Gastroesophageal sphincter (tissue), 4 donors: ENCODE results near the gene LPP. TPM values are rescaled to one million over a fixed set of nuclear protein-coding genes. Genes with fewer than 3 reads are reported as not detected.
A peak's percentile ranks its signal among the peaks of the same experiment; 100 is the strongest.

Source experiments
- ATAC-seq: fragments of 150-250 bp; one replicate; pipeline ENCODE4 v1.9.1; 2016; ENCODE audit warnings: mild to moderate bottlenecking, moderate library complexity
- H3K27ac ChIP-seq, 4 donors: fragments of 200-600 bp; sonication (generic) in 3 of 4; 1 replicate in 3 of 4; 2 replicates in 1 of 4; pipeline ENCODE4 v1.5.1; 2016 to 2019
- H3K27me3 ChIP-seq: fragments of 200-600 bp; sonication (generic); one replicate; pipeline ENCODE4 v1.5.1; 2019
- H3K36me3 ChIP-seq, 2 donors: fragments of 200-600 bp; sonication (generic); one replicate each; pipeline ENCODE4 v1.5.1; 2019; ENCODE audit warnings: control low read depth in 1 of 2
- H3K4me1 ChIP-seq, 3 donors: fragments of 200-600 bp; sonication (generic); 1 replicate in 2 of 3; 2 replicates in 1 of 3; pipeline ENCODE4 v1.5.1; 2016 to 2019; ENCODE audit warnings: control low read depth in 2 of 3
- H3K4me3 ChIP-seq, 2 donors: fragments of 200-600 bp; sonication (generic); one replicate each; pipeline ENCODE4 v1.5.1; 2019; ENCODE audit warnings: mild to moderate bottlenecking in 1 of 2, moderate library complexity in 1 of 2
- H3K9me3 ChIP-seq, 3 donors: fragments of 200-600 bp; sonication (generic); one replicate each; pipeline ENCODE4 v1.5.1; 2017 to 2019; ENCODE audit warnings: control low read depth in 2 of 3
- CTCF ChIP-seq, 4 experiments: fragments of 200-600 bp in 2 of 4; fragments of 450-650 bp in 2 of 4; sonication (generic) in 1 of 4; IDR thresholded peaks; one replicate each; pipeline ENCODE4 v1.5.1; 2017 to 2019; ENCODE audit warnings: antibody characterized with exemption in 4 of 4, mild to moderate bottlenecking in 2 of 4, moderate library complexity in 2 of 4
- EP300 ChIP-seq: sonication (generic); formaldehyde crosslinking; IDR thresholded peaks from one replicate; pipeline ENCODE4 v1.6.1; 2017; ENCODE audit warnings: antibody characterized with exemption, mild to moderate bottlenecking
- POLR2A ChIP-seq, 2 donors: fragments of 450-650 bp; IDR thresholded peaks; one replicate each; pipeline ENCODE4 v1.6.1; 2017; ENCODE audit warnings: antibody characterized with exemption in 2 of 2, mild to moderate bottlenecking in 2 of 2, moderate library complexity in 1 of 2
- POLR2AphosphoS5 ChIP-seq: sonication (generic); formaldehyde crosslinking; IDR thresholded peaks from one replicate; pipeline ENCODE4 v1.6.1; 2017; ENCODE audit warnings: antibody characterized with exemption
- WGBS, 2 donors: methylation state at CpG; one replicate each; pipeline ENCODE4 v1.1.5; 2018; ENCODE audit warnings: low coverage in 1 of 2; 5-methylcytosine and 5-hydroxymethylcytosine counted together
- total RNA-seq, 4 donors: library from RNA; depleted of rRNA; stranded (reverse); fragments of >200 nt; gene quantifications; one replicate each; pipeline ENCODE4 v1.1.0, GENCODE V29; 2016

Gene LPP
- total RNA-seq, 4 donors from 2014 or later, result 1,243 to 2,297 (median 2,164) TPM

- peak overlapping the region; percentile 84 to 97 (median 86) for H3K27ac ChIP-seq
- H3K36me3 ChIP-seq, result no peaks in the 10 kb centered on the region
- TF ChIP-seq CTCF (IDR thresholded peaks at IDR 0.05), result no peak
- peak; percentile 21 for TF ChIP-seq POLR2AphosphoS5
- no peak for TF ChIP-seq EP300
- no peak for TF ChIP-seq POLR2A (IDR thresholded peaks at IDR 0.05)
- H3K4me1 ChIP-seq, result peaks cover 12 to 100% (median 19%) of the 10 kb centered on the region in 3 donors
- no peak for ATAC-seq
- no peak overlapping the region for H3K4me3 ChIP-seq
- H3K9me3 ChIP-seq, result no peaks in the 10 kb centered on the region
- 58 to 81% methylated on average over 3 of the region's 3 CpGs for WGBS, 2 donors
- no peaks in the 10 kb centered on the region for H3K27me3 ChIP-seq
These were observed 30.7 kb downstream of the LPP start for GRCh38 chr3:188184649-188185048.

GRCh38 chr3:188185717-188186251 is 31.8 kb downstream of the LPP start:
- H3K27ac ChIP-seq, result peak overlapping the region; percentile 84 to 97 (median 86)
- WGBS, 2 donors, result 37 to 40% methylated on average over 1 to 6 of the region's 7 CpGs
- TF ChIP-seq CTCF (IDR thresholded peaks at IDR 0.05), result no peak
- TF ChIP-seq POLR2AphosphoS5, result no peak
- TF ChIP-seq POLR2A (IDR thresholded peaks at IDR 0.05), result no peak
- TF ChIP-seq EP300, result no peak
- H3K27me3 ChIP-seq, result no peaks in the 10 kb centered on the region
- H3K9me3 ChIP-seq, result no peaks in the 10 kb centered on the region
- H3K36me3 ChIP-seq, result no peaks in the 10 kb centered on the region
- peak; percentile 61 for ATAC-seq
- peaks cover 6 to 100% (median 14%) of the 10 kb centered on the region in 3 donors for H3K4me1 ChIP-seq
- no peak overlapping the region for H3K4me3 ChIP-seq

GRCh38 chr3:188187053-188187452 is 33.1 kb downstream of the LPP start:
- TF ChIP-seq POLR2A (IDR thresholded peaks at IDR 0.05) (no peak), CTCF (IDR thresholded peaks at IDR 0.05) (no peak), POLR2AphosphoS5 (no peak), EP300 (no peak)
- Histone ChIP-seq H3K9me3 (no peaks in the 10 kb centered on the region), H3K4me1 (peaks cover 6 to 100% (median 14%) of the 10 kb centered on the region in 3 donors), H3K27ac (peak overlapping the region in 3 of 4 donors; percentile 40 to 97 (median 84)), H3K27me3 (no peaks in the 10 kb centered on the region), H3K36me3 (peaks cover 0 to 9% of the 10 kb centered on the region in 2 donors), H3K4me3 (no peak overlapping the region)
- ATAC-seq, result no peak
- WGBS, 2 donors, result 20 to 54% methylated on average over 1 to 2 of the region's 2 CpGs

- Histone ChIP-seq H3K9me3 (no peaks in the 10 kb centered on the region), H3K4me1 (peaks cover 6 to 100% (median 12%) of the 10 kb centered on the region in 3 donors), H3K36me3 (peaks cover 0 to 20% of the 10 kb centered on the region in 2 donors), H3K27me3 (no peaks in the 10 kb centered on the region), H3K4me3 (no peak overlapping the region), H3K27ac (peak overlapping the region; percentile 73 to 97 (median 82))
- no peak for TF ChIP-seq CTCF (IDR thresholded peaks at IDR 0.05)
- TF ChIP-seq EP300, result no peak
- no peak for TF ChIP-seq POLR2AphosphoS5
- no peak for TF ChIP-seq POLR2A (IDR thresholded peaks at IDR 0.05)
- no peak for ATAC-seq
These were observed 35.0 kb downstream of the LPP start for GRCh38 chr3:188188911-188189310.

GRCh38 chr3:188191460-188191859 is 37.5 kb downstream of the LPP start:
- Histone ChIP-seq H3K4me3 (no peak overlapping the region), H3K27me3 (no peaks in the 10 kb centered on the region), H3K9me3 (no peaks in the 10 kb centered on the region), H3K27ac (peak overlapping the region in 3 of 4 donors; percentile 25 to 97 (median 84)), H3K36me3 (peaks cover 0 to 20% of the 10 kb centered on the region in 2 donors), H3K4me1 (peaks cover 5 to 99% (median 6%) of the 10 kb centered on the region in 3 donors)
- ATAC-seq, result no peak
- no peak for TF ChIP-seq POLR2AphosphoS5
- TF ChIP-seq CTCF (IDR thresholded peaks at IDR 0.05), result no peak
- TF ChIP-seq EP300, result no peak
- no peak for TF ChIP-seq POLR2A (IDR thresholded peaks at IDR 0.05)
- WGBS, 2 donors, result 52% methylated on average over 3 of the region's 3 CpGs; no CpG with 5 or more reads in 1 of the 2 donors
